ENCODE results near the gene EPS8L2.

The EPS8L2 gene

GRCh38 chr11:690738-691633 lies 15.0 kb upstream of the EPS8L2 start:
- no peak for DNase-seq

- DNase-seq: no peak
Observed at GRCh38 chr11:691710-692590, 14.1 kb upstream of the EPS8L2 start.

- peak; percentile 60 for DNase-seq
Observed at GRCh38 chr11:692824-693414, 13.1 kb upstream of the EPS8L2 start.

- peak; percentile 55 for DNase-seq
Observed at GRCh38 chr11:693415-693831, 12.6 kb upstream of the EPS8L2 start.

- DNase-seq: peak; percentile 53
Observed at GRCh38 chr11:693887-694562, 12.0 kb upstream of the EPS8L2 start.

GRCh38 chr11:694563-695287 lies 11.3 kb upstream of the EPS8L2 start, which contains the start of gene DEAF1:
TSS of gene DEAF1 (minus strand) at chr11:695222. CDS start at chr11:695047, 175 bp downstream.
- DNase-seq: peak; percentile 99

GRCh38 chr11:695288-695537 lies 10.8 kb upstream of the EPS8L2 start:
- DNase-seq: no peak

GRCh38 chr11:695538-696248 lies 10.3 kb upstream of the EPS8L2 start, which contains the start of gene TMEM80:
TSS of gene TMEM80 (plus strand) at chr11:695816. CDS start at chr11:695828, 12 bp downstream.
- DNase-seq: peak; percentile 98

GRCh38 chr11:696955-697491 lies 9.0 kb upstream of the EPS8L2 start:
- DNase-seq: no peak

- no peak for DNase-seq
Observed at GRCh38 chr11:697811-698311, 8.2 kb upstream of the EPS8L2 start.

GRCh38 chr11:698493-699115 lies 7.4 kb upstream of the EPS8L2 start:
- no peak for DNase-seq

- DNase-seq: no peak
Observed at GRCh38 chr11:699116-699508, 6.9 kb upstream of the EPS8L2 start.

- DNase-seq: no peak
Observed at GRCh38 chr11:699753-700152, 6.3 kb upstream of the EPS8L2 start.

GRCh38 chr11:701741-702461 lies 4.1 kb upstream of the EPS8L2 start:
- no peak for DNase-seq

GRCh38 chr11:702462-703461 lies 3.3 kb upstream of the EPS8L2 start:
- DNase-seq: no peak

GRCh38 chr11:703506-703905 lies 2.5 kb upstream of the EPS8L2 start:
- DNase-seq: no peak

- DNase-seq: no peak
Observed at GRCh38 chr11:704228-704674, 1.8 kb upstream of the EPS8L2 start.

All from activated CD8-positive, alpha-beta memory T cell treated with anti-CD3 and anti-CD28 coated beads, Interleukin-2, amount 50 U/mL, for 48 hours (primary cell).